GM19452 (cell line): ENCODE results near the gene GMEB1.
"Not testable (repeated sequence)": the region's sequence is repeated elsewhere in the genome, so short reads cannot be mapped to it uniquely, and the experiment has no call there.

Source experiments
- ATAC-seq: cut with Tn5 transposase; IDR thresholded peaks from one replicate; pipeline ENCODE4 v1.9.1; 2021; ENCODE audit not compliant: unreplicated experiment

Gene GMEB1

GRCh38 chr1:28744184-28744583, 75.6 kb downstream of the GMEB1 start:
- ATAC-seq: no peak

GRCh38 chr1:28745653-28746173, 77.1 kb downstream of the GMEB1 start:
- no peak for ATAC-seq

GRCh38 chr1:28750330-28750729, 81.7 kb downstream of the GMEB1 start:
- ATAC-seq: no peak

- not testable (repeated sequence) for ATAC-seq
These were observed 82.2 kb downstream of the GMEB1 start for GRCh38 chr1:28750771-28751294.

GRCh38 chr1:28751315-28752060, 82.9 kb downstream of the GMEB1 start:
- no peak for ATAC-seq

GRCh38 chr1:28755701-28756100, 87.1 kb downstream of the GMEB1 start:
- no peak for ATAC-seq

- no peak for ATAC-seq
These were observed 88.3 kb downstream of the GMEB1 start for GRCh38 chr1:28756846-28757245.

GRCh38 chr1:28758420-28758819, 89.8 kb downstream of the GMEB1 start:
- ATAC-seq: no peak

- ATAC-seq: no peak
These were observed 90.7 kb downstream of the GMEB1 start for GRCh38 chr1:28759257-28759656.

- ATAC-seq: no peak
These were observed 92.6 kb downstream of the GMEB1 start for GRCh38 chr1:28761189-28761588.

- ATAC-seq: no peak
These were observed 98.1 kb downstream of the GMEB1 start for GRCh38 chr1:28766532-28767183.
